Neutrophil (primary cell): Measurements from ENCODE around the gene CCDC138.
"Not testable (repeated sequence)": the region's sequence is repeated elsewhere in the genome, so short reads cannot be mapped to it uniquely, and the experiment has no call there.

ENCODE experiments used
- H3K27ac ChIP-seq: fragments of 200-600 bp; sonication (generic); 2 replicates; pipeline ENCODE4 v1.5.1; 2016; ENCODE audit warnings: mild to moderate bottlenecking, moderate library complexity
- H3K27me3 ChIP-seq: fragments of 200-600 bp; sonication (generic); 2 replicates; pipeline ENCODE4 v1.6.0; 2016; ENCODE audit warnings: mild to moderate bottlenecking
- H3K36me3 ChIP-seq: fragments of 200-600 bp; sonication (generic); 2 replicates; pipeline ENCODE4 v1.5.1; 2017
- H3K4me1 ChIP-seq, 2 experiments: fragments of 200-600 bp in 1 of 2; sonication (generic) in 1 of 2; 1 replicate in 1 of 2; 2 replicates in 1 of 2; pipeline versions ENCODE4 v1.5.1 to v1.6.1; 2013 to 2016; ENCODE audit warnings: low read depth in 1 of 2, low read length in 1 of 2, mild to moderate bottlenecking in 1 of 2, moderate library complexity in 1 of 2; ENCODE audit not compliant: control insufficient read depth in 1 of 2, insufficient read depth in 1 of 2
- H3K4me3 ChIP-seq, 2 experiments: fragments of 200-600 bp in 1 of 2; sonication (generic) in 1 of 2; 1 replicate in 1 of 2; 2 replicates in 1 of 2; pipeline ENCODE4 v1.5.1; 2013 to 2016; ENCODE audit warnings: low read depth in 1 of 2, low read length in 1 of 2, mild to moderate bottlenecking in 1 of 2, moderate library complexity in 1 of 2
- H3K9me3 ChIP-seq: fragments of 200-600 bp; sonication (generic); 2 replicates; pipeline ENCODE4 v1.5.1; 2016
- TF ChIP-seq, protein P1 (sequence below): fragments of 200-600 bp; sonication (generic); IDR thresholded peaks from 2 replicates; pipeline ENCODE4 v1.5.1; 2016; ENCODE audit warnings: antibody characterized with exemption

The CCDC138 gene, protein sequence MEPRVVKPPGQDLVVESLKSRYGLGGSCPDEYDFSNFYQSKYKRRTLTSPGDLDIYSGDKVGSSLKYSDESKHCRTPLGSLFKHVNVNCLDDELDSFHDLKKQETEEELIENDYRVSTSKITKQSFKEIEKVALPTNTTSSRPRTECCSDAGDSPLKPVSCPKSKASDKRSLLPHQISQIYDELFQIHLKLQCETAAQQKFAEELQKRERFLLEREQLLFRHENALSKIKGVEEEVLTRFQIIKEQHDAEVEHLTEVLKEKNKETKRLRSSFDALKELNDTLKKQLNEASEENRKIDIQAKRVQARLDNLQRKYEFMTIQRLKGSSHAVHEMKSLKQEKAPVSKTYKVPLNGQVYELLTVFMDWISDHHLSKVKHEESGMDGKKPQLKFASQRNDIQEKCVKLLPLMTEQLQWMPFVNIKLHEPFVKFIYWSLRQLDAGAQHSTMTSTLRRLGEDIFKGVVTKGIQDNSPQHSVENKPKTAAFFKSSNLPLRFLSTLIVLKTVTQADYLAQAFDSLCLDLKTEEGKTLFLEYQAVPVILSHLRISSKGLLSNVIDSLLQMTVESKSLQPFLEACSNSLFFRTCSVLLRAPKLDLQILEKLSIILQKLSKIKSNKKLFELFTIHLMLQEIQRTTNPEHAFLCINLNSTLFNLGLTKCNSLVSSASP

DNA sequence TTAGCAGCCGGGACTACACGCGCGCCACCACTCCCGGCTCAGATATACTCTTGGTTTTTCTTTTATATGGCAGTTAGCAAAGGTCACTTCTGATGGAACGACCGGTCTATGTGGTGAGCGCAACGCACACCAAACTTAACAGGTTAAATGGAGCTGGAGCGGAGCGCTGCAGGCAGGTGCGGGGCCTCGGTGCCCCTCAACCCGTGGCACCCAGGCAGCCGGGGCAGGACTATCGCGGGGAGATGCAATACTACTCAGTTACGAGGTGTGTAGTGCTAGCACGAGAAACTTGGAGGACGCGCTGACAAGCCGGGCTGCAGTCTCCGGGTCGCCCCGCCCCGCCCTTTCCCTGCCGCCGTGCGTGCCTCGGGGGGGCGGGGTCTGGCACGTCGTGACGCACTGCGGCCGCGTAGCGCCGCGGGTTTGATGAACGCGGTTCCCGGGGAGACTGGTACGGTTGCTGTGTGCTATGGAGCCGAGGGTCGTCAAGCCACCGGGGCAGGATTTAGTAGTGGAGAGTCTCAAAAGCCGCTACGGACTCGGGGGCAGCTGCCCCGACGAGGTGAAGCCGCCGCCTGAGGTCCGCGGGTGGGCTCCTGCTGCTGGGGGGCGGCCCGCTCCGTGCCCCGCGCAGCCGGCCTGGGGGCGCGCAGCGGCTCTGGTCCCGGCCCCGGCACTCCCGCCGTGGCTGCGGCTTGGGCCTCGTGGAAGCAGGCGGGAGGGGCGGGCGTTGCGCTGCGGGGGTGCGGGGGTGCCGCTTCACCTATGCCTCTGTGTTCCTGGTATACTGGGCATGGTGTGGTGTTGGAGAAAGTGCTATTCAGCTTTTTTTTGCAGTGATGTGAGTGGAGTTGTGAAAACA is at the start of gene CCDC138:
TSS of gene CCDC138 (plus strand) at position 418 of the 862 bp plus-strand sequence. CDS start at position 470, 52 bp downstream.
- Histone ChIP-seq H3K27ac (peak within 1 kb of the TSS; percentile 60), H3K9me3 (no peaks in the 10 kb centered on the region), H3K27me3 (no peaks in the 10 kb centered on the region), H3K4me3 (peak within 1 kb of the TSS; percentile 77 to 85), H3K4me1 (peaks cover 5 to 12% of the 10 kb centered on the region in 2 experiments), H3K36me3 (peaks cover 27% of the 10 kb centered on the region)
- TF ChIP-seq, protein P1, sequence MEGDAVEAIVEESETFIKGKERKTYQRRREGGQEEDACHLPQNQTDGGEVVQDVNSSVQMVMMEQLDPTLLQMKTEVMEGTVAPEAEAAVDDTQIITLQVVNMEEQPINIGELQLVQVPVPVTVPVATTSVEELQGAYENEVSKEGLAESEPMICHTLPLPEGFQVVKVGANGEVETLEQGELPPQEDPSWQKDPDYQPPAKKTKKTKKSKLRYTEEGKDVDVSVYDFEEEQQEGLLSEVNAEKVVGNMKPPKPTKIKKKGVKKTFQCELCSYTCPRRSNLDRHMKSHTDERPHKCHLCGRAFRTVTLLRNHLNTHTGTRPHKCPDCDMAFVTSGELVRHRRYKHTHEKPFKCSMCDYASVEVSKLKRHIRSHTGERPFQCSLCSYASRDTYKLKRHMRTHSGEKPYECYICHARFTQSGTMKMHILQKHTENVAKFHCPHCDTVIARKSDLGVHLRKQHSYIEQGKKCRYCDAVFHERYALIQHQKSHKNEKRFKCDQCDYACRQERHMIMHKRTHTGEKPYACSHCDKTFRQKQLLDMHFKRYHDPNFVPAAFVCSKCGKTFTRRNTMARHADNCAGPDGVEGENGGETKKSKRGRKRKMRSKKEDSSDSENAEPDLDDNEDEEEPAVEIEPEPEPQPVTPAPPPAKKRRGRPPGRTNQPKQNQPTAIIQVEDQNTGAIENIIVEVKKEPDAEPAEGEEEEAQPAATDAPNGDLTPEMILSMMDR: no peak

DNA sequence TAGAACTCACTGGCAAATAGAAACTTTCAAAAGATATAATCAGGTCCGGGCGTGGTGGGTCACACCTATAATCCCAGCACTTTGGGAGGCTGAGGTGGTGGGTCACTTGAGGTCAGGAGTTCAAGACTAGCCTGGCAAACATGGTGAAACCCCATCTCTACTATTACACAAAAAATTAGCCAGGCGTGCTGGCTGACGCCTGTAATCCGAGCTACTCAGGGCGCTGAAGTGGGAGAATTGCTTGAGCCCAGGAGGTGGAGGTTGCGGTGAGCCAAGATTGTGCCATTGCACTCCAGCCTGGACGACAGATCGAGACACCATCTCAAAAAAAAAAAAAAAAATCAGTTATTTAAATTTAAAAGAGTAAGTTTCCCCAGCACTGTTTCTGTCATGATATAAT is 28.6 kb upstream of the CCDC138 start:
- not testable (repeated sequence) for H3K27ac ChIP-seq, H3K4me3 ChIP-seq, H3K4me1 ChIP-seq, H3K27me3 ChIP-seq, H3K9me3 ChIP-seq
- H3K36me3 ChIP-seq: peaks cover 49% of the 10 kb centered on the region

DNA sequence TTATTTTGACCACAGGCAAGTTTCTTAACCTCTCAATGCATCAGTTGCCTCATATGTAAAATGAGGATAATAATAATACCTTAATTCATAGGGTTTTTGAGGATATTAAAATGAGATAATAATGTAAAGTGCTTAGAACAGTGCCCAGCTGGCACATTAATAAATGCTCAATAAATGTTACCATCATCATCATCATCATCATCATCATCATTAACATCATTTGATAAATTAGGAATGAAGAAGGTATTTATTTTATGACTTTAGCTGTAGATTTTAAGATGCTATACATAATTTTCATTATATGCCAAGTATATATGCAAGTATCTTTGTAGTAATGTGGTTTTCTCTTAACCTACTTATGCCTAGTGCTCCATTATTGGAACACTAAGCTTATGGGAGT is 24.0 kb upstream of the CCDC138 start:
- H3K9me3 ChIP-seq, H3K4me1 ChIP-seq, H3K4me3 ChIP-seq, H3K27me3 ChIP-seq, H3K27ac ChIP-seq: not testable (repeated sequence)
- peaks cover 43% of the 10 kb centered on the region for H3K36me3 ChIP-seq

DNA sequence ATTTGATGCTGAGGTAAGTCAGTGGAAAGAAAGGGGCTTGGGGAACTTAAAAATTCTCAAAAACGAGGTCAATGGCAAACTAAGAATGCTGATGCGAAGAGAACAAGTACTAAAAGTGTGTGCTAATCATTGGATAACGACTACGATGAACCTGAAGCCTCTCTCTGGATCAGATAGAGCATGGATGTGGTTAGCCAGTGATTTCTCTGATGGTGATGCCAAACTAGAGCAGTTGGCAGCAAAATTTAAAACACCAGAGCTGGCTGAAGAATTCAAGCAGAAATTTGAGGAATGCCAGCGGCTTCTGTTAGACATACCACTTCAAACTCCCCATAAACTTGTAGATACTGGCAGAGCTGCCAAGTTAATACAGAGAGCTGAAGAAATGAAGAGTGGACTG is 19.9 kb upstream of the CCDC138 start:
- not testable (repeated sequence) for H3K27ac ChIP-seq, H3K4me1 ChIP-seq, H3K9me3 ChIP-seq, H3K4me3 ChIP-seq, H3K27me3 ChIP-seq
- peaks cover 45% of the 10 kb centered on the region for H3K36me3 ChIP-seq

DNA sequence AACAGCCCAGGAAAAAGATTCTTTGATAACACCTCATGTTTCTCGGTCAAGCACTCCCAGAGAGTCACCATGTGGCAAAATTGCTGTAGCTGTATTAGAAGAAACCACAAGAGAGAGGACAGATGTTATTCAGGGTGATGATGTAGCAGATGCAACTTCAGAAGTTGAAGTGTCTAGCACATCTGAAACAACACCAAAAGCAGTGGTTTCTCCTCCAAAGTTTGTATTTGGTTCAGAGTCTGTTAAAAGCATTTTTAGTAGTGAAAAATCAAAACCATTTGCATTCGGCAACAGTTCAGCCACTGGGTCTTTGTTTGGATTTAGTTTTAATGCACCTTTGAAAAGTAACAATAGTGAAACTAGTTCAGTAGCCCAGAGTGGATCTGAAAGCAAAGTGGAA is 18.7 kb upstream of the CCDC138 start:
- not testable (repeated sequence) for H3K27ac ChIP-seq, H3K4me3 ChIP-seq, H3K27me3 ChIP-seq, H3K9me3 ChIP-seq, H3K4me1 ChIP-seq
- peaks cover 54% of the 10 kb centered on the region for H3K36me3 ChIP-seq

DNA sequence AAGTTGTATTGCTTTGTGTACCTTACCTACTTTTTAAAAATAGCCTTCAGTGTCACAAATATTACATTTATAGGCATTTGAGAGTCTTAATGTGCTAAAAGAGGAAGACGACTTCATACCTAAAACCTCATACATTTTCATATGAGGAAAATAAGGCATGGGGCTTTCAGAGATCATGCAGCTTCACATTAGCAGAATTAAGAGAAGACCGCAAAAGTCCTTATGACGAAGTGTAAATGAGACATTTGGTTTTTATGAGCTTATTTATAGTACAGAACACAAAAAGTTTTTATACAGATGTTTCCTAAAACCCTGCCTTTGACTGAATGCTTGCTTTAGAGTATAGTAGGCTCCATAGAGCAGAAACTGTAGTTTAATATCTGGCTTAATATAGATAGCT is 10.1 kb upstream of the CCDC138 start:
- TF ChIP-seq, protein P1: no peak
- Histone ChIP-seq H3K27ac (no peak overlapping the region), H3K36me3 (peaks cover 87% of the 10 kb centered on the region), H3K4me3 (no peak overlapping the region), H3K4me1 (no peaks in the 10 kb centered on the region), H3K27me3 (no peaks in the 10 kb centered on the region), H3K9me3 (no peaks in the 10 kb centered on the region)

DNA sequence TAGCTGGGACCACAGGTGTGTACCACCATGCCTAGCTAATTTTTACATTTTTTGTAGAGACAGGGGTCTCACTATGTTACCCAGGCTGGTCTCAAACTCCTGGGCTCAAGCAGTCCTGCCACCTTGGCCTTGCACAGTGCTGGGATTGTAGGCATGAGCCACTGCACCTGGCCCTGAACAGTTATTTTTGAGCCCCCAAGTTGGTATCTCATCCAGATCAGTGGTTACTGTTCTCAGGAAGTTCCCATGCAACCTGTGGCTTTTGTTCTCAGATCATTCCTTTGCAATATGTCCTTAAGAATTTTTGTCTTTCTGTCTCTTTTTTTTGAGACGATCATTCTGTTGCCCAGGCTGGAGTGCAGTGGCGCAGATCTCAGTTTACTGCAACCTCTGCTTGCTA is 7.7 kb upstream of the CCDC138 start:
- Histone ChIP-seq H3K27ac (no peak overlapping the region), H3K27me3 (no peaks in the 10 kb centered on the region), H3K4me3 (no peak overlapping the region), H3K9me3 (no peaks in the 10 kb centered on the region), H3K4me1 (no peaks in the 10 kb centered on the region), H3K36me3 (peaks cover 85% of the 10 kb centered on the region)
- TF ChIP-seq, protein P1: no peak
